ENCODE measurements around the gene ZFP62.

- TF ChIP-seq CTCF (conservative IDR thresholded peaks at IDR 0.05 in 1 of 2, IDR thresholded peaks at IDR 0.05 in 1 of 2; ENCODE audit: low read depth in 1 of 2, low read length in 2 of 2): no peak
- TF ChIP-seq EZH2 (IDR thresholded peaks at IDR 0.05; ENCODE audit: low read length, missing control alignments): no peak
Observed at GRCh38 chr5:180908998-180909731, 48.1 kb upstream of the ZFP62 start.
